Mesenchymal stem cell (in vitro differentiated cells and primary cell): ENCODE measurements around the gene TMCC3. TPM values are rescaled to one million over a fixed set of nuclear protein-coding genes. Genes with fewer than 3 reads are reported as not detected.

Experiments
- DNase-seq: peaks from one replicate; pipeline ENCODE4 v3.0.0-alpha.2; 2013
- H2AFZ ChIP-seq: one replicate; pipeline ENCODE4 v1.6.1; 2013; ENCODE audit warnings: low read depth, mild to moderate bottlenecking, control low read depth, inconsistent platforms, low read length, moderate library complexity
- H2AK5ac ChIP-seq: 2 replicates; pipeline ENCODE4 v1.6.1; 2013; ENCODE audit warnings: low read length, moderate library complexity, mild to moderate bottlenecking, inconsistent platforms; ENCODE audit not compliant: severe bottlenecking
- H2BK120ac ChIP-seq: one replicate; pipeline ENCODE4 v1.6.1; 2013; ENCODE audit warnings: low read depth, mild to moderate bottlenecking, inconsistent platforms, low read length, moderate library complexity
- H2BK12ac ChIP-seq, 2 experiments: one replicate each; pipeline ENCODE4 v1.6.1; 2013; ENCODE audit warnings: inconsistent platforms in 2 of 2, low read length in 2 of 2, mild to moderate bottlenecking in 2 of 2, moderate library complexity in 2 of 2, control low read depth in 1 of 2
- H2BK15ac ChIP-seq: one replicate; pipeline ENCODE4 v1.6.1; 2013; ENCODE audit warnings: mild to moderate bottlenecking, low read depth, inconsistent platforms; ENCODE audit not compliant: poor library complexity, severe bottlenecking
- H2BK5ac ChIP-seq: 2 replicates; pipeline ENCODE4 v1.6.1; 2013; ENCODE audit warnings: low read depth, mild to moderate bottlenecking, low read length, control low read depth, inconsistent platforms; ENCODE audit not compliant: poor library complexity, severe bottlenecking
- H3K14ac ChIP-seq, 2 experiments: one replicate each; pipeline ENCODE4 v1.6.1; 2013; ENCODE audit warnings: inconsistent platforms in 2 of 2, low read length in 2 of 2, control low read depth in 1 of 2, mild to moderate bottlenecking in 1 of 2, moderate library complexity in 1 of 2
- H3K18ac ChIP-seq, 2 experiments: one replicate each; pipeline ENCODE4 v1.6.1; 2013; ENCODE audit warnings: inconsistent platforms in 2 of 2, low read length in 2 of 2, control low read depth in 1 of 2, low read depth in 1 of 2, mild to moderate bottlenecking in 1 of 2
- H3K23ac ChIP-seq, 2 experiments: one replicate each; pipeline ENCODE4 v1.6.1; 2013; ENCODE audit warnings: inconsistent platforms in 2 of 2, low read length in 2 of 2, mild to moderate bottlenecking in 2 of 2, moderate library complexity in 2 of 2, control low read depth in 1 of 2
- H3K27ac ChIP-seq: 2 replicates; pipeline ENCODE4 v1.5.1; 2013; ENCODE audit warnings: mild to moderate bottlenecking, moderate library complexity, low read length, control low read depth, inconsistent platforms; ENCODE audit not compliant: poor library complexity, severe bottlenecking
- H3K27me3 ChIP-seq, 2 experiments: 2 replicates each; pipeline versions ENCODE4 v1.6.1 to v1.7.0; 2013; ENCODE audit warnings: low read length in 2 of 2, mild to moderate bottlenecking in 2 of 2, moderate library complexity in 2 of 2, control low read depth in 1 of 2, inconsistent platforms in 1 of 2; ENCODE audit not compliant: control insufficient read depth in 1 of 2, insufficient read depth in 1 of 2
- H3K36me3 ChIP-seq, 2 experiments: 2 replicates each; pipeline versions ENCODE4 v1.6.1 to v1.7.0; 2013; ENCODE audit warnings: low read length in 2 of 2, control low read depth in 1 of 2, inconsistent platforms in 1 of 2, low read depth in 1 of 2, mild to moderate bottlenecking in 1 of 2; ENCODE audit not compliant: insufficient read depth in 2 of 2, control insufficient read depth in 1 of 2
- H3K4ac ChIP-seq, 2 experiments: one replicate each; pipeline ENCODE4 v1.6.1; 2013; ENCODE audit warnings: inconsistent platforms in 2 of 2, low read length in 2 of 2, mild to moderate bottlenecking in 2 of 2, moderate library complexity in 2 of 2, control low read depth in 1 of 2, low read depth in 1 of 2
- H3K4me1 ChIP-seq: 2 replicates; pipeline ENCODE4 v1.6.1; 2013; ENCODE audit warnings: low read depth, low read length, control low read depth; ENCODE audit not compliant: control insufficient read depth, insufficient read depth
- H3K4me2 ChIP-seq: 2 replicates; pipeline ENCODE4 v1.6.1; 2013; ENCODE audit warnings: low read length, mild to moderate bottlenecking, inconsistent platforms; ENCODE audit not compliant: poor library complexity, severe bottlenecking
- H3K4me3 ChIP-seq, 2 experiments: 2 replicates each; pipeline versions ENCODE4 v1.5.1 to v1.7.0; 2013; ENCODE audit warnings: low read length in 2 of 2, mild to moderate bottlenecking in 2 of 2, control low read depth in 1 of 2, low read depth in 1 of 2; ENCODE audit not compliant: insufficient read depth in 1 of 2
- H3K79me1 ChIP-seq: replicated peaks from 2 replicates; pipeline ENCODE4 v1.6.1; 2013; ENCODE audit warnings: mild to moderate bottlenecking, control low read depth, low read length, inconsistent platforms; ENCODE audit not compliant: poor library complexity, severe bottlenecking
- H3K9ac ChIP-seq: 2 replicates; pipeline ENCODE4 v1.7.0; 2013; ENCODE audit warnings: mild to moderate bottlenecking, low read length, moderate library complexity
- H3K9me3 ChIP-seq: 2 replicates; pipeline ENCODE4 v1.7.0; 2013; ENCODE audit warnings: mild to moderate bottlenecking, low read length; ENCODE audit not compliant: control insufficient read depth
- H4K8ac ChIP-seq: one replicate; pipeline ENCODE4 v1.6.1; 2013; ENCODE audit warnings: inconsistent platforms, mild to moderate bottlenecking, low read length, moderate library complexity
- H4K91ac ChIP-seq: one replicate; pipeline ENCODE4 v1.6.1; 2013; ENCODE audit warnings: mild to moderate bottlenecking, low read length, inconsistent platforms
- WGBS: methylation state at CpG from one replicate; pipeline ENCODE4 v1.1.7; 2013; ENCODE audit warnings: mixed read lengths; 5-methylcytosine and 5-hydroxymethylcytosine counted together
- polyA plus RNA-seq, 2 experiments: library from polyadenylated mRNA; stranded (reverse); fragments of 200-250 nt; gene quantifications; one replicate each; pipeline ENCODE4 v1.2.3, GENCODE V29; 2013

The TMCC3 gene
- polyA plus RNA-seq (2013, experiment 1 of 2): 0.11 TPM
- polyA plus RNA-seq (2013, experiment 2 of 2): 0.10 TPM

GRCh38 chr12:94650143-94651056 lies at the start of gene TMCC3:
TSS of gene TMCC3 (minus strand) at chr12:94650557. CDS start at chr12:94650430, 127 bp downstream.
- peak; percentile 17 for DNase-seq

GRCh38 chr12:94699801-94700200 lies 49.4 kb upstream of the TMCC3 start:
- H2BK12ac ChIP-seq: no peak overlapping the region
- H4K91ac ChIP-seq: no peak overlapping the region
- no peaks in the 10 kb centered on the region for H3K79me1 ChIP-seq
- H2AK5ac ChIP-seq: no peak overlapping the region
- no peak overlapping the region for H2BK5ac ChIP-seq
- no peak overlapping the region for H4K8ac ChIP-seq
- H3K27ac ChIP-seq: no peak overlapping the region
- peaks cover 0 to 4% of the 10 kb centered on the region in 2 experiments for H3K27me3 ChIP-seq
- H3K14ac ChIP-seq: no peak overlapping the region
- no peak overlapping the region for H2AFZ ChIP-seq
- H3K18ac ChIP-seq: no peak overlapping the region
- no peak overlapping the region for H3K23ac ChIP-seq
- no peak for DNase-seq
- H3K36me3 ChIP-seq: no peaks in the 10 kb centered on the region
- no peak overlapping the region for H3K4me3 ChIP-seq
- H3K9me3 ChIP-seq: no peaks in the 10 kb centered on the region
- H2BK120ac ChIP-seq: no peak overlapping the region
- H3K4me2 ChIP-seq: no peak overlapping the region
- H3K4ac ChIP-seq: no peak overlapping the region
- no peak overlapping the region for H2BK15ac ChIP-seq
- 57% methylated on average over 1 of the region's 1 CpG for WGBS
- H3K9ac ChIP-seq: no peak overlapping the region
- H3K4me1 ChIP-seq: no peaks in the 10 kb centered on the region

More at GRCh38 chr12:94650143-94651056, at the start of gene TMCC3:
- Histone ChIP-seq H3K4me2 (peak within 1 kb of the TSS; percentile 84), H3K4me1 (peaks cover 8% of the 10 kb centered on the region), H3K23ac (no peak within 1 kb of the TSS), H3K4ac (no peak within 1 kb of the TSS), H3K14ac (no peak within 1 kb of the TSS), H2AFZ (peak within 1 kb of the TSS; percentile 81), H4K91ac (peak within 1 kb of the TSS; percentile 61), H3K9ac (peak within 1 kb of the TSS; percentile 79), H2BK5ac (peak within 1 kb of the TSS; percentile 4), H3K4me3 (peak within 1 kb of the TSS; percentile 72 to 83), H3K79me1 (peaks cover 5% of the 10 kb centered on the region), H2AK5ac (no peak within 1 kb of the TSS), H2BK120ac (no peak within 1 kb of the TSS), H2BK15ac (no peak within 1 kb of the TSS), H3K18ac (peak within 1 kb of the TSS in 1 of 2 experiments; percentile 90), H4K8ac (peak within 1 kb of the TSS; percentile 47), H3K27ac (peak within 1 kb of the TSS; percentile 33), H3K27me3 (no peaks in the 10 kb centered on the region), H2BK12ac (peak within 1 kb of the TSS in 1 of 2 experiments; percentile 34), H3K36me3 (no peaks in the 10 kb centered on the region), H3K9me3 (no peaks in the 10 kb centered on the region)
- under 1% methylated on average over 48 of the region's 82 CpGs for WGBS

DNA sequence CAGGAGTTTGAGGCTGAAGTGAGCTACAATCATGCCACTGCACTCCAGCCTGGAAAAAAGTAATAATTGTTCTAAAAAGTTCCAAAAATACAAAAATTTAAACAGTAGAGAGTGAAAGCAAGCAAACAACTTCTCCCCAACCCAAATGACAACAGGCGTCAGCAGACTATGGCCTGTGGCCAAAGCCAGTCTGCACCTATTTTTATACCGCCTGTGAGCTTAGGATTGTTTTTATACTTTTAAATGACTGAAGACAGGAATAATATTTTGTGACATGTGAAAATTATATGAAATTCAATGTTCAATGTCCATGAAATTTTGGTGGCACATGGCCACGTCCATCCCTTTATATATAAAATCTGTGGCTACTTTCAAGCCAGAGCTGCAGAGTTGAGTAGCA lies 48.2 kb upstream of the TMCC3 start:
- WGBS: 73% methylated on average over 1 of the region's 3 CpGs
- Histone ChIP-seq H4K8ac (no peak overlapping the region), H3K79me1 (no peaks in the 10 kb centered on the region)

GRCh38 chr12:94697631-94698030 lies 47.3 kb upstream of the TMCC3 start:
- H3K36me3 ChIP-seq: no peaks in the 10 kb centered on the region
- H3K18ac ChIP-seq: no peak overlapping the region
- H4K8ac ChIP-seq: no peak overlapping the region
- no peak overlapping the region for H3K23ac ChIP-seq
- H4K91ac ChIP-seq: no peak overlapping the region
- no peak overlapping the region for H2AK5ac ChIP-seq
- no peak overlapping the region for H3K4ac ChIP-seq
- H3K9ac ChIP-seq: no peak overlapping the region
- DNase-seq: no peak
- no peak overlapping the region for H3K27ac ChIP-seq
- no peak overlapping the region for H2BK120ac ChIP-seq
- peaks cover 0 to 4% of the 10 kb centered on the region in 2 experiments for H3K27me3 ChIP-seq
- H3K9me3 ChIP-seq: no peaks in the 10 kb centered on the region
- no peak overlapping the region for H3K14ac ChIP-seq
- H2BK15ac ChIP-seq: no peak overlapping the region
- H2BK5ac ChIP-seq: no peak overlapping the region
- H2AFZ ChIP-seq: no peak overlapping the region
- no peak overlapping the region for H3K4me3 ChIP-seq
- H3K4me2 ChIP-seq: no peak overlapping the region
- no peaks in the 10 kb centered on the region for H3K4me1 ChIP-seq
- H2BK12ac ChIP-seq: no peak overlapping the region
- H3K79me1 ChIP-seq: no peaks in the 10 kb centered on the region

More for the DNA sequence above, 48.2 kb upstream of the TMCC3 start:
- H3K27me3 ChIP-seq: peaks cover 0 to 4% of the 10 kb centered on the region in 2 experiments
- H3K23ac ChIP-seq: no peak overlapping the region
- no peaks in the 10 kb centered on the region for H3K36me3 ChIP-seq
- no peak overlapping the region for H3K14ac ChIP-seq
- no peak overlapping the region for H2BK5ac ChIP-seq
- H3K18ac ChIP-seq: no peak overlapping the region
- no peak overlapping the region for H2BK12ac ChIP-seq
- H2BK15ac ChIP-seq: no peak overlapping the region
- H2AFZ ChIP-seq: no peak overlapping the region
- no peak overlapping the region for H3K4me2 ChIP-seq
- no peak overlapping the region for H2AK5ac ChIP-seq
- H3K27ac ChIP-seq: no peak overlapping the region
- no peak overlapping the region for H3K4ac ChIP-seq
- DNase-seq: no peak
- H3K9me3 ChIP-seq: no peaks in the 10 kb centered on the region
- H3K4me3 ChIP-seq: no peak overlapping the region
- no peak overlapping the region for H2BK120ac ChIP-seq
- no peak overlapping the region for H4K91ac ChIP-seq
- no peaks in the 10 kb centered on the region for H3K4me1 ChIP-seq
- no peak overlapping the region for H3K9ac ChIP-seq
